Activated CD4-positive, alpha-beta T cell treated with anti-CD3 and anti-CD28 coated beads for 36 hours (primary cell): Measurements from ENCODE around the gene FBXW4. TPM values are rescaled to one million over a fixed set of nuclear protein-coding genes. Genes with fewer than 3 reads are reported as not detected.
A peak's percentile ranks its signal among the peaks of the same experiment; 100 is the strongest.
"Not testable (repeated sequence)": the region's sequence is repeated elsewhere in the genome, so short reads cannot be mapped to it uniquely, and the experiment has no call there.

Experiments used
- ATAC-seq: fragments of 200-7000 bp; cut with Tn5 transposase; one replicate; pipeline ENCODE4 v1.10.0; 2021; ENCODE audit warnings: mild to moderate bottlenecking, moderate library complexity
- CTCF ChIA-PET: fragments of 350-600 bp; sonication (Branson Sonifier 250); formaldehyde crosslinking; loops from one replicate; lab custom pipeline; 2021; ENCODE audit warnings: antibody characterized with exemption; lab: Charles Lee
- POLR2A ChIA-PET: fragments of 350-600 bp; sonication (Branson Sonifier 250); formaldehyde crosslinking; loops from one replicate; lab custom pipeline; 2021; ENCODE audit warnings: antibody characterized with exemption, inconsistent platforms; lab: Charles Lee
- DNase-seq: peaks from one replicate; pipeline ENCODE4 v3.0.0-alpha.2; 2020
- H3K27ac Mint-ChIP-seq: one replicate; pipeline ENCODE4 v1.8.0; 2021; ENCODE audit warnings: mixed read lengths
- H3K27me3 Mint-ChIP-seq: one replicate; pipeline ENCODE4 v1.8.0; 2021; ENCODE audit warnings: mixed read lengths
- H3K36me3 Mint-ChIP-seq: one replicate; pipeline ENCODE4 v1.8.0; 2021; ENCODE audit warnings: low read depth, mixed read lengths
- H3K4me1 Mint-ChIP-seq: one replicate; pipeline ENCODE4 v1.8.0; 2021; ENCODE audit warnings: mixed read lengths
- H3K4me3 Mint-ChIP-seq: one replicate; pipeline ENCODE4 v1.8.0; 2021; ENCODE audit warnings: mild to moderate bottlenecking, moderate library complexity, mixed read lengths
- H3K9me3 Mint-ChIP-seq: one replicate; pipeline ENCODE4 v1.8.0; 2021; ENCODE audit warnings: low read depth, mixed read lengths
- intact Hi-C, 2 experiments: fragments of 100-400 bp; cut with DNase I in 1 of 2; cut with micrococcal nuclease in 1 of 2; formaldehyde crosslinking; loops; one replicate each; pipeline versions ENCODE4 v1.14.2 to v1.15.1; 2022 to 2024; cut with DNase I, micrococcal nuclease
- total RNA-seq, 2 experiments: library from RNA; stranded (reverse); gene quantifications; one replicate each; pipeline ENCODE4 v1.2.3, GENCODE V29; 2021

The FBXW4 gene
- total RNA-seq, 2 experiments from 2014 or later, result 34.7 to 36.3 TPM

GRCh38 chr10:101639141-101639900, 55.6 kb downstream of the FBXW4 start:
- no peaks in the 10 kb centered on the region for H3K27me3 Mint-ChIP-seq
- H3K9me3 Mint-ChIP-seq, result no peaks in the 10 kb centered on the region
- ATAC-seq (no peak), DNase-seq (no peak)
- H3K27ac Mint-ChIP-seq, result peak overlapping the region; percentile 2
- peaks cover 32% of the 10 kb centered on the region for H3K36me3 Mint-ChIP-seq
- CTCF ChIA-PET, result interaction anchor here (0.9 to 1.0 kb wide), 2 partner anchors 9 to 26 kb away, joined by 3 to 4 read pairs; no protein-coding TSS in a partner anchor
- intact Hi-C loops, result no loop called here
- no peak overlapping the region for H3K4me3 Mint-ChIP-seq
- POLR2A ChIA-PET, result no interaction called here
- peaks cover 7% of the 10 kb centered on the region for H3K4me1 Mint-ChIP-seq

GRCh38 chr10:101633510-101633909, 61.5 kb downstream of the FBXW4 start:
- H3K36me3 Mint-ChIP-seq, result peaks cover 15% of the 10 kb centered on the region
- ATAC-seq, H3K4me3 Mint-ChIP-seq, H3K27me3 Mint-ChIP-seq, H3K9me3 Mint-ChIP-seq, DNase-seq, H3K4me1 Mint-ChIP-seq, H3K27ac Mint-ChIP-seq, POLR2A ChIA-PET, intact Hi-C loops: not testable (repeated sequence)
- CTCF ChIA-PET, result interaction anchor here (0.7 kb wide), 1 partner anchor 110 kb away, joined by 3 read pairs; no protein-coding TSS in a partner anchor

- Mint-ChIP-seq H3K4me1 (peaks cover 9% of the 10 kb centered on the region), H3K27me3 (no peaks in the 10 kb centered on the region), H3K36me3 (peaks cover 5% of the 10 kb centered on the region), H3K9me3 (no peaks in the 10 kb centered on the region), H3K4me3 (no peak overlapping the region), H3K27ac (no peak overlapping the region)
- no peak for ATAC-seq
- CTCF ChIA-PET, result interaction anchor here (0.8 kb wide), 1 partner anchor 27 kb away, joined by 3 read pairs; no protein-coding TSS in a partner anchor
- intact Hi-C loops, result no loop called here
- DNase-seq, result no peak
- POLR2A ChIA-PET, result no interaction called here
Observed at GRCh38 chr10:101631821-101632475, 63.0 kb downstream of the FBXW4 start.

GRCh38 chr10:101630633-101630920, 64.4 kb downstream of the FBXW4 start:
- POLR2A ChIA-PET, result no interaction called here
- Mint-ChIP-seq H3K9me3 (no peaks in the 10 kb centered on the region), H3K4me1 (peaks cover 7% of the 10 kb centered on the region), H3K4me3 (no peak overlapping the region), H3K27ac (no peak overlapping the region), H3K36me3 (peaks cover 3% of the 10 kb centered on the region), H3K27me3 (no peaks in the 10 kb centered on the region)
- DNase-seq (no peak), ATAC-seq (no peak)
- intact Hi-C loops, result no loop called here
- CTCF ChIA-PET, result interaction anchor here (0.8 kb wide), 1 partner anchor 28 kb away, joined by 3 read pairs; no protein-coding TSS in a partner anchor

- Mint-ChIP-seq H3K27ac (no peak overlapping the region), H3K4me1 (peaks cover 5% of the 10 kb centered on the region), H3K4me3 (no peak overlapping the region), H3K27me3 (no peaks in the 10 kb centered on the region), H3K36me3 (peaks cover under 1% of the 10 kb centered on the region), H3K9me3 (no peaks in the 10 kb centered on the region)
- CTCF ChIA-PET, result interaction anchor here (0.8 to 2.4 kb wide), 2 partner anchors 27 kb away, joined by 3 to 12 read pairs; no protein-coding TSS in a partner anchor
- POLR2A ChIA-PET, result no interaction called here
- no peak for ATAC-seq
- intact Hi-C loops, result no loop called here
- no peak for DNase-seq
Observed at GRCh38 chr10:101629837-101630632, 64.9 kb downstream of the FBXW4 start.

- no peak overlapping the region for H3K4me3 Mint-ChIP-seq
- no peak overlapping the region for H3K27ac Mint-ChIP-seq
Observed at GRCh38 chr10:101625821-101626412, 69.1 kb downstream of the FBXW4 start.

GRCh38 chr10:101624526-101625102, 70.4 kb downstream of the FBXW4 start:
- ChIA-PET CTCF (no interaction called here), POLR2A (no interaction called here)
- H3K36me3 Mint-ChIP-seq, result peaks cover 12% of the 10 kb centered on the region
- no peak overlapping the region for H3K4me3 Mint-ChIP-seq
- H3K27me3 Mint-ChIP-seq, result no peaks in the 10 kb centered on the region
- H3K9me3 Mint-ChIP-seq, result no peaks in the 10 kb centered on the region
- DNase-seq, result no peak
- ATAC-seq, result no peak
- intact Hi-C loops, result no loop called here
- H3K27ac Mint-ChIP-seq, result no peak overlapping the region
- H3K4me1 Mint-ChIP-seq, result no peaks in the 10 kb centered on the region

More at GRCh38 chr10:101625821-101626412, 69.1 kb downstream of the FBXW4 start:
- ChIA-PET CTCF (no interaction called here), POLR2A (no interaction called here)
- no peak for DNase-seq
- H3K4me1 Mint-ChIP-seq, result no peaks in the 10 kb centered on the region
- intact Hi-C loops, result loop anchor here in 1 of 2 experiments (2.0 kb wide), 1 partner anchor 21 kb away; no protein-coding TSS in a partner anchor
- H3K27me3 Mint-ChIP-seq, result no peaks in the 10 kb centered on the region
- H3K9me3 Mint-ChIP-seq, result no peaks in the 10 kb centered on the region
- peaks cover 12% of the 10 kb centered on the region for H3K36me3 Mint-ChIP-seq
- ATAC-seq, result no peak

- H3K4me1 Mint-ChIP-seq, result no peaks in the 10 kb centered on the region
- no peaks in the 10 kb centered on the region for H3K27me3 Mint-ChIP-seq
- H3K4me3 Mint-ChIP-seq, result no peak overlapping the region
- DNase-seq (no peak), ATAC-seq (no peak)
- no peaks in the 10 kb centered on the region for H3K9me3 Mint-ChIP-seq
- CTCF ChIA-PET, result no interaction called here
- H3K36me3 Mint-ChIP-seq, result peaks cover 12% of the 10 kb centered on the region
- intact Hi-C loops, result no loop called here
- no peak overlapping the region for H3K27ac Mint-ChIP-seq
- POLR2A ChIA-PET, result interaction anchor here (0.7 kb wide), 1 partner anchor 577 kb away, joined by 3 read pairs; no protein-coding TSS in a partner anchor
Observed at GRCh38 chr10:101623528-101623927, 71.4 kb downstream of the FBXW4 start.

- ChIA-PET CTCF (no interaction called here), POLR2A (no interaction called here)
- no peak overlapping the region for H3K27ac Mint-ChIP-seq
- no peaks in the 10 kb centered on the region for H3K4me1 Mint-ChIP-seq
- no peak overlapping the region for H3K4me3 Mint-ChIP-seq
- no peaks in the 10 kb centered on the region for H3K27me3 Mint-ChIP-seq
- H3K36me3 Mint-ChIP-seq, result peaks cover 10% of the 10 kb centered on the region
- no peaks in the 10 kb centered on the region for H3K9me3 Mint-ChIP-seq
- DNase-seq (no peak), ATAC-seq (no peak)
- intact Hi-C loops, result no loop called here
Observed at GRCh38 chr10:101619983-101620382, 75.0 kb downstream of the FBXW4 start.

- no peak overlapping the region for H3K27ac Mint-ChIP-seq
- ATAC-seq (no peak), DNase-seq (no peak)
- H3K9me3 Mint-ChIP-seq, result no peaks in the 10 kb centered on the region
- no peaks in the 10 kb centered on the region for H3K4me1 Mint-ChIP-seq
- no peak overlapping the region for H3K4me3 Mint-ChIP-seq
- H3K27me3 Mint-ChIP-seq, result no peaks in the 10 kb centered on the region
- H3K36me3 Mint-ChIP-seq, result peaks cover 6% of the 10 kb centered on the region
- ChIA-PET CTCF (interaction anchor here (0.6 kb wide), 1 partner anchor 162 kb away, joined by 3 read pairs; no protein-coding TSS in a partner anchor), POLR2A (no interaction called here)
- intact Hi-C loops, result no loop called here
Observed at GRCh38 chr10:101618871-101619270, 76.1 kb downstream of the FBXW4 start.
